K562 treated with DMSO at 1 percent for 12 hours (cell line): ENCODE results near the gene MYBPC2. TPM values are rescaled to one million over a fixed set of nuclear protein-coding genes. Genes with fewer than 3 reads are reported as not detected.

Experiments used
- total RNA-seq: library from RNA; unstranded; fragments of 300-600 nt; gene quantifications from 2 replicates; pipeline ENCODE4 v1.2.3, GENCODE V29; 2022; ENCODE audit not compliant: insufficient read depth

The MYBPC2 gene
- total RNA-seq = not detected in 2 replicates

GRCh38 chr19:50432221-50433028 is at the start of gene MYBPC2:
MYBPC2 (plus strand) TSS chr19:50432892; CDS start chr19:50432954, 62 bp downstream.

GRCh38 chr19:50383852-50384684 is 48.6 kb upstream of the MYBPC2 start, which contains the start of gene POLD1:
POLD1 (plus strand) TSS chr19:50384347; CDS start chr19:50398852, 14,505 bp downstream.

GRCh38 chr19:50418176-50419021 is 14.3 kb upstream of the MYBPC2 start, which contains the start of gene SPIB:
SPIB (plus strand) TSS chr19:50418938; CDS start chr19:50418963, 25 bp downstream.

GRCh38 chr19:50476224-50476906 is 43.7 kb downstream of the MYBPC2 start, which contains the start of the genes EMC10 and GARIN5A:
EMC10 (plus strand) TSS chr19:50476507; CDS start chr19:50476545, 38 bp downstream.
GARIN5A (minus strand) TSS chr19:50476848; CDS start chr19:50476388, 460 bp downstream.

GRCh38 chr19:50511069-50511822 is 78.6 kb downstream of the MYBPC2 start, which contains the start of gene JOSD2:
JOSD2 (minus strand) TSS chr19:50511191; CDS start chr19:50510431, 760 bp downstream.

GRCh38 chr19:50513746-50514345 is 81.2 kb downstream of the MYBPC2 start, which contains the start of gene ASPDH:
ASPDH (minus strand) TSS chr19:50513913; CDS start chr19:50513823, 90 bp downstream.

Other genes starting within 250 kb of the MYBPC2 start
- 0.36 and 3.2 TPM in 2 replicates for gene MYH14, start 229.3 kb upstream of the MYBPC2 start, total RNA-seq
- gene KCNC3, start 103.5 kb upstream of the MYBPC2 start, total RNA-seq = 1.8 and 10.4 TPM in 2 replicates
- gene NAPSA, start 67.3 kb upstream of the MYBPC2 start, total RNA-seq = 3.5 and 4.7 TPM in 2 replicates
- 68.8 and 81.4 TPM in 2 replicates for gene NR1H2, start 56.4 kb upstream of the MYBPC2 start, total RNA-seq
- gene POLD1, start 48.5 kb upstream of the MYBPC2 start, total RNA-seq = 212 and 226 TPM in 2 replicates
- gene SPIB, start 14.0 kb upstream of the MYBPC2 start, total RNA-seq = 0.31 and 0.90 TPM in 2 replicates
- gene EMC10, start 43.6 kb downstream of the MYBPC2 start, total RNA-seq = 69.3 and 72.6 TPM in 2 replicates
- gene GARIN5A, start 44.0 kb downstream of the MYBPC2 start, total RNA-seq = 1.2 and 2.8 TPM in 2 replicates
- 9.7 and 20.1 TPM in 2 replicates for gene JOSD2, start 78.3 kb downstream of the MYBPC2 start, total RNA-seq
- gene ASPDH, start 81.0 kb downstream of the MYBPC2 start, total RNA-seq = not detected in 2 replicates
- gene LRRC4B, start 135.5 kb downstream of the MYBPC2 start, total RNA-seq = 9.3 and 10.0 TPM in 2 replicates
- gene SYT3, start 207.0 kb downstream of the MYBPC2 start, total RNA-seq = 1.6 and 6.4 TPM in 2 replicates
- 42.4 and 48.8 TPM in 2 replicates for gene C19orf81, start 216.6 kb downstream of the MYBPC2 start, total RNA-seq